Nucleus accumbens (tissue), 56 donors: Measurements from ENCODE around the gene XYLT1.

Source experiments
- DNase-seq, 56 donors: peaks; one replicate each; lab custom pipeline; 2025; lab: John Stamatoyannopoulos, UW

XYLT1 gene

DNA sequence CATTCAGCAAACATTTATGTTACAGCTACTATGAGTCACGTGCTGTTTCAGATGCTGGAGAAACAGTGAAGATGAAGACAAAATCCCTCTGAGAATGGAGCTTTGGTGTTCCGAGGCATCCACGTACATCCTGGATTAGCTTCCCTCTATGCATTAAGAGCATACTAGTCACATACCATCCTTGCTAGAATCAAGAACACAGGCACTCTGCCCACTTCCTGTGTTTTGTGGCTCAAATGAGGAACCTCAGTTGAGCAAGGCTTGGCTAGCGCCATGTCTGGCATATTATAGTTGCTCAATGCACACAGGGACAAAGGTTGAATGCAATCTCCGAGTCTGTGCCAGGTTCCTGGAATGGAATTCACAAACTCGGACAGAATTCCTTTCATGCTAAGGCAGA is 297.5 kb downstream of the XYLT1 start:
- DNase-seq = peak in 11 of 56 donors; percentile 4 to 37 (median 11)

DNA sequence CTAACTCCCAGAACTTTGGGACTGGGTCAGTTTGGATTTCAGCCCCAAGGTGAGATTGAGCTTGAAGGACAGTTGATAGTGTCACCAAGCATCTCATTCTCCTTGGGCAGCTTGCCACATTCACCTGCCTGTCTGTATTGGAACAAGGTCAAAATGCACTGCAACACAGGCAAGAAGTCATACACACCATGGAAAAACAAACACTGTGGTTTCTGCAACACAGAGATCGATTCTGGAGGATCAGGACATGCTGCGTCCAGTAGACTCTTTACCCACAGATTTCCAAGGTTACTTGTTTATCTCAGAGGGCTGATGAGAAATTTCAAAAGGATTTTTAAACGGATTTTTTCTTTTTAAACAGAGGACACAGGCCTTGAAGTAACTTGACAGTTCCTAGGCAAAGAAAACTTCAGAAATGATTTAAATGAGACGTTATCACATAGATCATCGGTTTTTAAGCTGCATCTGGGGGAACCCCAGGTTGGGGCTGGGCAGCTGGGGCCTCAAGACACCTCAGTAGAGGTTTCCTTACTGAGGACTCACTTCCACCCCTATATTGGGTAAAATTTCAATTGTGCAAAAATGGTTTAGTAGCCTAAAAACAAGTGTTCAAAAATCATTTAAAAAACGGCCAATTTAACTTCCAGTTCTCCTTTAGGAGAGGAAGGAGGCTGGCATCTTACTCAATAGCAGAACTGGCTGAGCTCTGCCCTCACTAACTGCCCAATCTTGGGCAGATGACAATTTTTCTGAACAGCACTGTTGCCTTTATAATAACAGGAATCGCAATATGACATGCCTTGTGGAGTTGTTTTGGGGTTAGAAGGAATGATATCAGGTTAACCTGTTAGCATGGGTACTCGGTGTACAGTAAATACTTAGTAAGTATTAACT is 299.3 kb downstream of the XYLT1 start:
- no peak for DNase-seq

DNA sequence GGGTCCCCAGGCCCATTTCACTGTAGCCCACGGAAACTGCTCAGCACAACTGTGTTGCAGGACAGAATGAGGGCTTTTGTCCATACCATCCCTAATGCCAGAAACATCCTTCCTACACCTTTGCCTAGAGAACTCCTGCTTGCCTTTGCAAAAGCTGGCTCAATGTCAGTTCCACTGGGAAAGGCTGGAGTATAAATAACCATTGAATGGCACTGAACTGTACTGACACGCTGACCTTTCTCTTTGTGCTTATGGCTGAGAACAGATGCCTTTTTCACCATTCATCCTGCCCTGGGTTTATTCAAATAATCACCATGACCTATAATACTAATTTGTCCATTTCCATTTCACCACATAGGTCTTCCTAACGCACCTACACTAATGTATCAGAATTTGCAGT is 300.3 kb downstream of the XYLT1 start:
- DNase-seq = no peak

DNA sequence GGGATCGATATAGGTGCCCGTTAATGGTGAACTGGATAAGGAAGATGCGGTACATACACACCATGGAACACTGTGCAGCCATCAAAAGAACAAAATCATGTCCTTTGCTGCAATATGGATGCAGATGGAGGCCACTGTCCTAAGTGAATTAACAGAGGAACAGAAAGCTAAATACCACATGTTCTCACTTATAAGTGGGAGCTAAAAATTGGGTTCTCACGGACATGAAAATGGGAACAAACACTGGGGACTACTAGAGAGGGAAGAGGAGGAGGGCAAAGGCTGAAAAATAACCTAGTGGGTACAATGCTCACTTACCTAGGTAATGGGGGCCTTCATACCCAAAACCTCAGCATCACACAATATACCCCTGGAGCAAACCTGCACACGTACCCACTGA is 302.6 kb downstream of the XYLT1 start:
- no peak for DNase-seq

DNA sequence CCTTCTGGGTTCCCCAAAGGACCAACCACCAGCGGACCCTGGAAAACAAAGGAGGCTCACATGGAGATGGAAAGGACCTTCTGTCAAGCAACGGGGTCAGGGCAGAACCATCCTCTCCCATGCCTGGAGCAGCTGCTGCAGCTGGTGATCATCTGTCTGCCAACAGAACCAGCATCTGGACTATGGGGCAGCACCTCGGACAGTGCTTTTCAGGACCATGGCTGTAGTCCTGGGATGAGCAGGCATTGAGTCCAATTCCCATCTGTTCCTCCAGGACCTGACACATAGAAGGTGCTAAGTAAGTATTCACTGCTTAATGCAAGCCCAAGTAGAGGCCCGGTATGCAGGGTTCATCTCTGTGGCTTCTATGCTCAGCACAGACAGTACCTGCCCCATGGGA is 304.7 kb downstream of the XYLT1 start:
- no peak for DNase-seq

DNA sequence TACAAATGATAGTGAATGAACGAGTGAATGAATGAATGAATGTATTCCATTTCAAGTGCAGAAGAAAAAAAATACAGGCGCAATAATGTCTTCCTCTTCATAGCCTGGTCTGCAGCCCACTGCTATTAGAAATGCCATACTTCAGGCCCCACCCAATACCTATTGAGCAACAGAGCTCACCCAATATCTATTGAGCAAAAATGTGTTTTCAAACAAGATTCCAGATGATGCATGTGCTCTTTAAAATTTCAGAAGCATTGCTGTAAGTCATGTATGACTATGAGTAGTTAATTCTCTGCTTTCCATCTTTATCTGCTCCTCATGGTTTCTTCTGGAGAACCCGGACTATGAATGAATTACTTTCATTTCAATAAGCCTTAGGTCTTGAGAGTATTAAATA is 308.2 kb downstream of the XYLT1 start:
- DNase-seq = no peak

DNA sequence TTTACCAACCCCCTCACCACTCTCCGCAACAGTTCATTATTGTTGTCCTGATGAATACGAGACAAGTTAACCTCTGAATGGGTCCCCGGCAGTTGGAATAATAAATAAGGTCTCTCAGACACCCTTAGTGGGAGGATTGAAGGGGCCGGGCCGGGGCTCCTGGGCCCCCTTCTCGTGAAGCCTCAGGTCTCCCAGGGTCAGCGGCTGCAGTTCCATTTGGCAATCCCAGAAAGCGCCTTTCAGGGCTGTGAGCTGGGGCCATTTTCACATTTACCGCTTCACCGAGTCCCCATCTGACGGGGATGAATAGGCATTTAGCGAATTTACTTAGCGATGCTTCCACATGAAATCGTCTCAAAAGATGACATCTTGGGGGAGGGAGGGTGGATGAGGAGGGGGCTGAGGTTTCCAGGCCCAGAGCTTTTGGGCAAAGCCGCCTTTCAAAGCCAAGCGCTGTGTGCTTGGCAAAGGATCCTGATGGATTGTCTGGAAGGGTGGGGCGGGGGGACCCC is 309.8 kb downstream of the XYLT1 start:
- DNase-seq = peak in 15 of 56 donors; percentile 3 to 44 (median 15)

DNA sequence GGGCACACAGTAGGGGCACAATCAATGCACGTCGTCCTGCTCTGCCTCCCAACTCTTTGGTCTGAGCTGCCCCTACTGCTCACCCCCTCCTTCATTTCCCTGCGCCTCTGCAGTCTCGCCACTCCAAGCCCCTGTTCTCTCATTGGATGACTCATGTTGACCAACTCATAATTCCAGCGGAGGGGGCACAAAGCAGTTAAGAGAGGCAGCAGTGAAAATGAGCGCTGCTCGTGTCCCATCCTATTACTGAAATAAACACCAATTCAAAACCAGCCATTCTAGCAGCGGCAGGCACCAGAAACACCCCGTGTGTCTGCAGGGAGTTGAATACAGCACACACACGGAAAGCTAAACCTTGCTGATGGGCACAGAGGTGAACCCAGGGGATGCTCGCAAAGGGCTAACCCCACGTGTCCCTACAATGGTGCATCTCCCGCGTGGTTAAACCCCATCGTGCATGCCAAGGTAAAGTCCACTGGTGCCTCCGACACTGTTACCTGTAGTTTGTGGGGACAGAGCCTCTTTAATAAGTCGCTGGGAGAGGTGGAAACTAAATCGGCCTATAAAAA is 310.4 kb downstream of the XYLT1 start:
- DNase-seq = peak in 5 of 56 donors; percentile 2 to 42 (median 21)

DNA sequence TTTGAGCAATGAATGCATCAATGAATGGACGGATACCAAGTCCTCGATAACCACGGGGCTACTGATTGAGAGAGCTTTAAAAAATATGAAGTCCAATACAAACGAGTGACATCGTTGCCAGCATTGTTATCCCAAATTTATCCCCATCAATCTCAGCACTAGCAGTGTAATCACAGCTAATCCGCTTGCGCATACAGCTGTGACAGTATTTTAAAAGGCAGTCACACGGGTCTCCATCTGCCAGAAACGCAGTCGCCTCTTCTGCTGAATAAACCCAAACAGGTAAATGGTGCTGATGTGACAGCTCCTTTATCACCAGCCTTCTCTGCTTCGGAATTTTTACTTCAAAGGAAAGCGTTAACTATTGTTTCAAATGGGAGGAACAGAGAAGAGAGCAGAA is 311.1 kb downstream of the XYLT1 start:
- no peak for DNase-seq

DNA sequence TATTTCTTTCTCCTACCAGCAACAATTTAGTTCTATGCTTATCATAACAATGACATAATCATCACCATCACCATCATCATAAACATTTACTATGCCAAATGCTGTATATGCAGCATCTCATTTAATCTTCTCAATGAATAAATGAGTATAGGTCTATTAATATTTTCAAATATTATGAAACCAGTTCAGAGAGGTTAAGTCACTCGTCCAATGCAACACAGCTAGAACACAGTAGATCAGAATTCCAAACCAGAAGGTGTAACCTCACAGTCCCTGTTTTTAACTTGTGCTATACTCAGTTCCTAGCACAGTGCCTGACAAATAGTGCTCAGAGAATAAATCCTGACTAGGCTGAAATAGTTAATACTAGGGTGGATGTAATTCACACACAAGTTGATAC is 314.8 kb downstream of the XYLT1 start:
- no peak for DNase-seq

DNA sequence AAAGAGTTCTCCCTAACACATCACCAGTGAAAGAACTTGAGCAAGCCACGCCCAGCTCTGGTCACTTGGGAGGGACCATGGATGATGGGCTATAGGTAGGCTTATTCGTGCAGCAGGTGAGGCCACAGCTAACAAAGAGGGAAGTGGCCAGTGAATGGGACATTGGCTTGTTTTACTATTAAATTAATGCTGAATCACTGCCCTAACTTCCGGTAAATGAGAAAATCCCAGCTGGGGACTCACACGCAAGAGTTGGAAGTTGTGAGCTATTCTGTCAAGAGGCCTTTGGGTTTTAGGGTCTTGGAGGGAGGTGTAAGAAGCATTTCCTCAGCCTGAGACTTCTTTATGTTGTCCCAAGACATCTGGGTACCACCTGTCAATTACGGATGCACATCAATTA is 315.3 kb downstream of the XYLT1 start:
- DNase-seq = no peak

DNA sequence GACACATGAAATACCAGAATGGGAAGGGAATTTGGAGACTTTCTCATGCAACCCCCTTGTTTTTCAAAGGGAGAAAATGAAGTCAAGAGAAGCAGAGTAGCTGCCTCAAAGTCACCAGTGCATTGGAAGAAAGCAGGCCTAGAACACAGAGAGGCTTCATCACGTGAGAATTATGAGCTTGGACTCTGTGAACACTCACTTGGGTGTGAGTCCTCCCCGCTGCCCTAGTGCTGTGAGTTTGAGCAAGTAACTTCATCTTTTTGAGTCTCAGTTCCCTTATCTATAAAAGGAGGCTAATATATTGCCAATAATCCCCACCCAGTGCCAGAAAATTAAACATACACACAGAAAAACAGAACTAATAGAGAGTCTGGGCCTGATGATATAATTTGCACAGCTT is 315.8 kb downstream of the XYLT1 start:
- no peak for DNase-seq

DNA sequence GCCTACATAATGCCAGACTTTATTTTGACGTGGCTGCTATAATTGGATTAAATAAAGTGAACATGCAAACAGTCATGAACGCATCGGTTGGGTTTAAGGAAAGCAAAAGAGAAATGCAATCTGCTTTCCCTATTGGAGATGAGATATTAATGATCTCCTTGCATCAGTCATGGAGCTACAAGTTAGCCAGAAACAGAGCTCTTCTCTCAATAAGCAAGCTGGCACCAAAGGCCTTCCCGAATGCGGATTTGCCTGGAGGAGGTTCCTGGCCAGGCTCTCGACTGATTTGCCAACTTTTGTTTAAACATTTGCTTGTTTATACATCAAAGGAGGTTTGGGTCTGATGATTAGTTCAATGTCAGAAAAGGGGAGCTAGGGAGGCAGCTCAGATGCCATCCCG is 318.4 kb downstream of the XYLT1 start:
- no peak for DNase-seq

DNA sequence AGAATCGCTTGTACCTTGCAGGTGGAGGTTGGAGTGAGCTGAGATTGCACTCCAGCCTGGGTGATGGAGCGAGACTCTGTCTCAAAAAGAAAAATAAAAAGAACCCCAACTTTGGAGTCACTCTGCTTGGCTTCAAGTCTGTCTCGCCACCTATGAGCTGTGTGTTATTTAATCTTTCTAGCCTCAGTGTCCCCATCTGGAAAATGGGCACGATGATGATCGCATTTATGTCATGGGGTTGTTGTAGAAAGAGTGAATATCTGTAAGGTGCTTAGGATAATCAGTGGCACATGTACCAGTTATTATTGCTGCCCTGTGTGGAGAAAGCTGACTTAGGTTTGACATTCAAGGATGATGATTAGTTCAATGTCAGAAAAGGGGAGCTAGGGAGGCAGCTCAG is 319.4 kb downstream of the XYLT1 start:
- no peak for DNase-seq

DNA sequence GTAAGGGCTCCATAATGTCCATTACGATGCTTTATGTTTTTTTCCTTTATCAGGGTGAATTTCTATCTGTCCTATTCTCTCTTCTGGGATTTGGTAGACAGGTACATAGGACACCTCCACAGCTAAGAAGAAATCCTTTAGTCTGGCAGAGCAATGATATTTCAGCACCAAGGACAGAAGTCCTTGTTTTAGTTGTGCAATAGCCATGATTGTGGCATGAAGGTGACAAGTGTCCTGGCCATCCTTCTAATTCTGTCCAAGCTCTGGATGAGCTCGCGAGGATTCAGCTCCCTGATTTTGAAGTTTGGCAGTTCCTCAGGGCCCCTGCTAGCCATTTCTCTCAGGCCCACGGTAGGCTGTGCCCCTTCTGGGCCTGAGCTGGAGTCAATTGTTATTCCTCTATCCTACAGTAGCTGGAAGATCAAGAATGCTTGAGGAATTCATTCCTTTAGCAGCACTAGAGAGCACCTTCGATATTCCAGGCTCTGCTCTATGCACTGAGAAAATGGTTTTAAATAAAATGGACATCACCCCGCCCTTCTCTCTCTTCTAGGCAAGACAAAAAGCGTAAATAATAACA is 320.8 kb downstream of the XYLT1 start:
- no peak for DNase-seq

DNA sequence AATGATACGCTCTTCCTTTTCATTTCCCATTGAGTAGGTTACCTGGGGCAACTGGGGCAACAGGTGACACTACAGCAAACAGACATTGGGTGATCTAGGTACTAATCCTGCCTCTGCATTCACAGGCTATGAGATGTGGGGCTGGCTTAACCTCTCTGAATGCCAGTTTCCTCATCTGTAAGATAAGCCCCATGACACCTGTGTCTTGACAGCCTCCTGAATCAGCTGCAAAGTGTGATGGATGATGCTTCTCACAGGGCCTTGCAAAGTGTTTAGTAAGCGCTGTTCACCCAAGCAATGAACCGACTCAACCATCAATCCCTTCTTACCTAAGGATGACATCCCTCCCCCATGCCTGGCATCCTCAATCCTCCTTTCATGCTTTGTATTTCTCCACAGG is 322.8 kb downstream of the XYLT1 start:
- no peak for DNase-seq

DNA sequence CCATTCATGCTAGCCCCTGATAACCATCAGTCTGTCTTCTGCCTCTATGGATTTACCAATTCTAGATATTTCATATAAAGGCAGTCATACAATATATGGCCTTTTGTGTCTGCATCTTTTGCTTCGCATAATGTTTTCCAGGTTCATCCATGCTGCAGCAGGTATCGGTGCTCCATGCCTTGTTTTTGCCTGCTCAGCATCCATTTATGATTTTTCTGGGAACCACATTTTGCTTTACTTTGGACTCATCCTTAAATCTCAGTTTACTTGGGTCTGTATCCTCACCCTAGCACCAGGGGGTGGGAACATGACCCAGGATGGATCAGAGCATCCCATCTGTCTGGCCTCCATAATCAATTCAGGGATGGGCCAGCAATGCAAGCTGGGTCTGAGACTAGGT is 325.7 kb downstream of the XYLT1 start:
- no peak for DNase-seq

DNA sequence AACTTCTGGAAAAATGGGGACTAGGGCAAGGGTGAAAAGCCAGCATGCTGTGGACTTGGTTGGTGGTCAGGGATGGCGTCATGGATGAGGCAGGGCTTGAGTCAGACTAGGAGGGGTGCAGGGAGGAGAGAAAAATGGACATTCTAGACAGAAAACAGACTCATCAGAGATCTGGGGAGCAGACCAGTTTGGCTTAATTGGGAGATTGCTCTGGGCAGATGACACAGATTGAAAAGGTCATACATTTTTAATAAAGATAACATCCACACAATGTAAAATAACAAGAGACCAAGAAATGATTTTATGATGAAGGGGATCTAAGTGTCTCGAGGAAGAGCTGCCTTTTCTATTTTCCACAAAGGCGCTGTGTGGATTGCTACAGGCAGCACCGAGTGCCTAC is 326.3 kb downstream of the XYLT1 start:
- DNase-seq = no peak

DNA sequence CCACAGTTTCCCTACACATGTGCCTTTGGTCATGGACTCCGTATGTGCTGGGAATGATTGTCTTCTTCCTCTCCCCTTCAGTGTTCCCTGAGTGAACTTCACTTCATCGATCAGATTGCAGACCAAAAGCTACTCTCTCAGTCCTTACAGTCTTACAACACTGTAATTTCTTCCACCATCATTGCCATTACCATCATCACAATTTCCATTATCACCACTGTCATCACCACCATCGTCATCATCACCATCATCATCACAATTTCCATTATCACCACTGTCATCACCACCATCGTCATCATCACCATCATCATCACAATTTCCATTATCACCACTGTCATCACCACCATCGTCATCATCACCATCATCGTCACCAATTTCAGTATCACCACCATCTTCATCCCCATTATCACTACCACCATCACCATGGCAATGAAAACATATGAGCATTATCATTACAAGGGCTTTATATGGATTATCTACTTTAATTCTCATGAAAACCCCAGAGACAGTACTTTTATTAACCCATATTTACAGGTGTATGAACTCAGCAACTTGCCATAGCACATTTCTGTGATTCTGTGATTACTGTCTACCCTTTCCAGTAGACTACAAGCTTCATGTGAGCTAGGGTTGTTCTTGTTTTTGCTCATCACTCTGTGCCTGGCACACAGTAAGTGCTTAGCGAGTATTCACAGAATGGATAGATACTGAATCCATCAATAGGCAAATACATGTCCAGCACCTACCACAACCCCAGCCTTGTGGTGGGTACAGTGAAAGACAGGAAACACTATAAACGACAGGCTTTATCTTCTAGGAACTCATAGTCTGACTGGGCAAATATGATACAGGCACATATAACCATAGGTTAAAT is 327.0 kb downstream of the XYLT1 start:
- DNase-seq = no peak

DNA sequence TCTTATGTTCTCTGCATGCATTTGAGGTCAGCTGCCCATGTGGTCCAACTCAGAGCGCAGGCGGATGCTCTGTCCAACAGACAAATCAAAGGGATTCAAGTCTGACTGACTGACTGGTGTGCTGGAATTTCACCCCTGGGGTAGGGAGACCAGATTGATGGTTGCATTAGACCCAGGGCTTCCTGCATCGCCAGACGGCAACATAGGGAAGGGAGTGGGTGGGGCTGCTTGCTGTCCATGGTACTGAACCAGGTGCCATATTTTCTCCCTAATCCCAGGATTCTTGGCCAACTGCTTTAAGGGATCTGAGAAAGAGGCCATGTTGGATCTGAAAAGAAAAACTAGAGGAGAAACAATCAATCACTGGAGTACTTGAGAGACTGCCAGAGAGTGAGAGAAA is 332.0 kb downstream of the XYLT1 start:
- no peak for DNase-seq

DNA sequence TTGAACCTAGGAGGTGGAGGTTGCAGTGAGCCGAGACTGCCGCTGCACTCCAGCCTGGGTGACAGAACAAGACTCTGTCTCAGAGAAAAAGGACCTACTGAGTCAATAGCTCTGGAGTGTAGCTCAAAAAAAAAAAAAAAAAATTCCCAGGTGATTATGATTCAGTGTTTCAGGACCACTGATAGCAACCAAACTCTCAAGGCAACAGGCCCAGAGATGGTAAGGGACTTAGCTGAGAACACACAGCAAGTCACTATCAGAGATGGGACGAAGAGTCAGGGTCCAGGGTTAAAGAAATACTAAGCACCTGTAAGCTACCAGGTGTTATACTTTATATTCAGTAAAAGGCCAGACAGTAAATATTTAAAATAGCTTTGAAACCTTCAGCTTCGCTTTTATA is 335.3 kb downstream of the XYLT1 start:
- DNase-seq = no peak
